Measurements from ENCODE around the gene KCNK7. TPM values are rescaled to one million over a fixed set of nuclear protein-coding genes. Genes with fewer than 3 reads are reported as not detected.

KCNK7 gene
- total RNA-seq, 1 experiment from 2014 or later: 1.8 TPM

DNA sequence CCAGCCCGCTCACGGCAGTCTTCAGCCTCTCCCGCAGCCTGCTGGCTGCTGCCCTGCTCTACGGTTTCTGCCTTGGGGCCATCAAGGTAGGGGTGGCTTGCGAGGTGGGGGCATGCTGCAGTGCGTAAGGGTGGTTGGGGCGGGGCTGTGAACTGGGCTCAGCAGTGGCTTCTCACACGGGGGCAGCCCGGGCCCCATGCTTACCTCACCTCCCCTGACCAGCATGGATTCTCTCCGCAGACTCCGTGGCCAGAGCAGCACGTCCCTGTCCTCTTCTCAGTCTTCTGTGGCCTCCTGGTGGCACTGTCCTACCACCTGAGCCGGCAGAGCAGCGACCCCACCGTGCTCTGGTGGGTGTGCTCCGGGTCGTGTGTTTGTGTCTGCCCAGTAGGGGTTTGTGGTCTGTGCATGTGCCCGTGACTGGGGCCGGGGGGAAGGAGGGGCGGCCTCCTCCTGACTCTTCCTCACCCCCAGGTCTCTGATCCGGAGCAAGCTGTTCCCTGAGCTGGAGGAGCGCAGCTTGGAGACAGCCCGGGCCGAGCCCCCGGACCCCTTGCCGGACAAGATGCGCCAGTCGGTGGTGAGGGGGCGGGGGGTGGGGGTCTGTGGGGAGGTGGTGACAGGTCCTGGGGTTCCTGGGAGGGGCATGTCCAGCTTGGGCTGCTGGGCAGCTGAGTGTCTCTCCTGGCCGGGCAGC, 29.5 kb upstream of the KCNK7 start:
- no peak overlapping the region for H3K4me3 Mint-ChIP-seq
- H2BK5ac ChIP-seq (ENCODE audit: insufficient read length, low read length): no peak overlapping the region
- H3K9me3 ChIP-seq (ENCODE audit: control insufficient read depth, low read depth, low read length): no peaks in the 10 kb centered on the region
- H4K20me1 ChIP-seq (ENCODE audit: control insufficient read depth, insufficient read depth, insufficient read length): no peaks in the 10 kb centered on the region
- H2BK20ac ChIP-seq (ENCODE audit: low read depth, low read length, poor library complexity, severe bottlenecking): no peak overlapping the region
- no peak overlapping the region for H2BK12ac ChIP-seq (ENCODE audit: insufficient read length, low read depth, low read length)
- H3K18ac ChIP-seq (ENCODE audit: insufficient read length, low read depth, low read length): no peak overlapping the region
- no peak overlapping the region for H2AK5ac ChIP-seq (ENCODE audit: insufficient read length, low read length)
- H2BK120ac ChIP-seq (ENCODE audit: low read depth, low read length, poor library complexity, severe bottlenecking): no peak overlapping the region
- no peaks in the 10 kb centered on the region for H3K9me3 Mint-ChIP-seq
- H3K79me2 ChIP-seq (ENCODE audit: insufficient read depth, low read length): no peaks in the 10 kb centered on the region
- no peaks in the 10 kb centered on the region for H3K4me1 Mint-ChIP-seq
- H3K27me3 ChIP-seq (ENCODE audit: insufficient read depth, low read length): no peaks in the 10 kb centered on the region
- H3K4me2 ChIP-seq (ENCODE audit: insufficient read depth, insufficient read length, low read length): no peak overlapping the region
- no peak overlapping the region for H3K14ac ChIP-seq (ENCODE audit: insufficient read depth, low read length)
- no peak overlapping the region for H4K8ac ChIP-seq (replicated peaks; ENCODE audit: insufficient read length, low read depth, low read length)
- no peak overlapping the region for H3K4ac ChIP-seq (ENCODE audit: low read depth, low read length)
- no peaks in the 10 kb centered on the region for H3K4me1 ChIP-seq (ENCODE audit: insufficient read depth, low read length)
- H3K23ac ChIP-seq (ENCODE audit: insufficient read length, low read depth, low read length): no peak overlapping the region
- H3T11ph ChIP-seq (ENCODE audit: low read length): no peak overlapping the region
- no peak overlapping the region for H3K27ac ChIP-seq (ENCODE audit: insufficient read length, low read depth, low read length)
- TF ChIP-seq, protein P1, sequence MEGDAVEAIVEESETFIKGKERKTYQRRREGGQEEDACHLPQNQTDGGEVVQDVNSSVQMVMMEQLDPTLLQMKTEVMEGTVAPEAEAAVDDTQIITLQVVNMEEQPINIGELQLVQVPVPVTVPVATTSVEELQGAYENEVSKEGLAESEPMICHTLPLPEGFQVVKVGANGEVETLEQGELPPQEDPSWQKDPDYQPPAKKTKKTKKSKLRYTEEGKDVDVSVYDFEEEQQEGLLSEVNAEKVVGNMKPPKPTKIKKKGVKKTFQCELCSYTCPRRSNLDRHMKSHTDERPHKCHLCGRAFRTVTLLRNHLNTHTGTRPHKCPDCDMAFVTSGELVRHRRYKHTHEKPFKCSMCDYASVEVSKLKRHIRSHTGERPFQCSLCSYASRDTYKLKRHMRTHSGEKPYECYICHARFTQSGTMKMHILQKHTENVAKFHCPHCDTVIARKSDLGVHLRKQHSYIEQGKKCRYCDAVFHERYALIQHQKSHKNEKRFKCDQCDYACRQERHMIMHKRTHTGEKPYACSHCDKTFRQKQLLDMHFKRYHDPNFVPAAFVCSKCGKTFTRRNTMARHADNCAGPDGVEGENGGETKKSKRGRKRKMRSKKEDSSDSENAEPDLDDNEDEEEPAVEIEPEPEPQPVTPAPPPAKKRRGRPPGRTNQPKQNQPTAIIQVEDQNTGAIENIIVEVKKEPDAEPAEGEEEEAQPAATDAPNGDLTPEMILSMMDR (conservative IDR thresholded peaks at IDR 0.05): no peak
- no peaks in the 10 kb centered on the region for H3K79me1 ChIP-seq (ENCODE audit: insufficient read depth, low read depth, low read length, poor library complexity, severe bottlenecking)
- peak overlapping the region in 2 of 3 experiments; percentile 16 to 19; a peak in 2 of 7 replicates for H3K27ac Mint-ChIP-seq
- no peak overlapping the region for H2BK15ac ChIP-seq (ENCODE audit: low read depth, low read length)
- peaks cover 19 to 75% (median 68%) of the 10 kb centered on the region in 3 experiments; a peak in 6 of 7 replicates for H3K36me3 Mint-ChIP-seq (ENCODE audit: insufficient read depth in 1 of 3, low read depth in 3 of 3)
- no peaks in the 10 kb centered on the region for H3K27me3 Mint-ChIP-seq (ENCODE audit: low read depth)
- no peak overlapping the region for H3K9ac ChIP-seq (ENCODE audit: extremely low read depth, insufficient read length, low read length)
- no peak overlapping the region for H2AFZ ChIP-seq (ENCODE audit: low read length)
- H4K91ac ChIP-seq (ENCODE audit: insufficient read length, low read depth, low read length): no peak overlapping the region
- DNase-seq: no peak
- no CpG with 5 or more reads among the region's 30 CpGs for WGBS (ENCODE audit: extremely low coverage, insufficient read length, low lambda C conversion rate)
- H3K23me2 ChIP-seq (ENCODE audit: insufficient read length, low read depth, low read length, poor library complexity, severe bottlenecking): no peaks in the 10 kb centered on the region
- H4K5ac ChIP-seq (ENCODE audit: insufficient read length, low read depth, low read length): no peak overlapping the region
- no peak overlapping the region for H3K56ac ChIP-seq (ENCODE audit: insufficient read length, low read depth, low read length)
